Endothelial cell of umbilical vein (primary cell): ENCODE measurements around the gene COQ5. TPM values are rescaled to one million over a fixed set of nuclear protein-coding genes. Genes with fewer than 3 reads are reported as not detected.
A peak's percentile ranks its signal among the peaks of the same experiment; 100 is the strongest.

Experiments
- BruUV-seq: library from RNA; stranded (reverse); fragments of 400-500 nt; replicated peaks from 2 replicates; lab custom pipeline; 2021; lab: Mats Ljungman, UMichigan
- CTCF ChIA-PET: fragments of 300-600, 350-600 bp; sonication (Branson Sonifier 250); formaldehyde crosslinking; loops from one replicate; lab custom pipeline; 2021; ENCODE audit warnings: antibody characterized with exemption, inconsistent platforms; lab: Charles Lee
- POLR2A ChIA-PET: fragments of 300-600, 350-600 bp; sonication (Branson Sonifier 250); formaldehyde crosslinking; loops from one replicate; lab custom pipeline; 2021; ENCODE audit warnings: antibody characterized with exemption, inconsistent platforms; lab: Charles Lee
- DNase-seq: peaks from one replicate; pipeline ENCODE4 v3.0.0-alpha.2; 2011; ENCODE audit warnings: low read depth, low spot score
- FAIRE-seq: peaks from 2 replicates; lab custom pipeline; 2011; peaks lifted over from hg19 to GRCh38; lab: Jason Lieb, UNC
- H2AFZ ChIP-seq: 2 replicates; pipeline ENCODE4 v1.6.0; 2012; ENCODE audit warnings: low read depth, low read length, control low read depth, inconsistent platforms
- H3K27ac ChIP-seq: 2 replicates; pipeline ENCODE4 v1.5.1; 2011; ENCODE audit warnings: low read depth, mild to moderate bottlenecking, control low read depth, low read length, moderate library complexity; ENCODE audit not compliant: insufficient read depth
- H3K27me3 ChIP-seq, 2 experiments: 2 replicates each; pipeline versions ENCODE4 v1.6.0 to v1.6.1; 2011; ENCODE audit warnings: low read length in 2 of 2, mixed read lengths in 1 of 2; ENCODE audit not compliant: control insufficient read depth in 2 of 2, insufficient read depth in 2 of 2
- H3K36me3 ChIP-seq, 2 experiments: 2 replicates in 1 of 2; 3 replicates in 1 of 2; pipeline ENCODE4 v1.5.1; 2011; ENCODE audit warnings: low read length in 2 of 2, mild to moderate bottlenecking in 1 of 2, moderate library complexity in 1 of 2; ENCODE audit not compliant: control insufficient read depth in 2 of 2, insufficient read depth in 2 of 2; ENCODE audit errors: extremely low read depth in 1 of 2
- H3K4me1 ChIP-seq: 3 replicates; pipeline ENCODE4 v1.5.1; 2011; ENCODE audit warnings: mild to moderate bottlenecking, low read length; ENCODE audit not compliant: control insufficient read depth, insufficient read depth; ENCODE audit errors: extremely low read depth
- H3K4me2 ChIP-seq: 2 replicates; pipeline ENCODE4 v1.6.1; 2011; ENCODE audit warnings: low read length, control low read depth, mixed read lengths; ENCODE audit not compliant: insufficient read depth
- H3K4me3 ChIP-seq, 3 experiments: fragments of 200-600 bp in 1 of 3; sonication (generic), shearing (Covaris generic) in 1 of 3; replicated peaks in 1 of 3; 2 replicates each; pipeline ENCODE4 v1.5.1; 2011 to 2016; ENCODE audit warnings: control low read depth in 3 of 3, low read length in 3 of 3, mild to moderate bottlenecking in 2 of 3, inconsistent platforms in 1 of 3, low read depth in 1 of 3, moderate library complexity in 1 of 3; ENCODE audit not compliant: insufficient read depth in 1 of 3
- H3K79me2 ChIP-seq: 2 replicates; pipeline ENCODE4 v1.6.0; 2012; ENCODE audit warnings: low read length, inconsistent platforms; ENCODE audit not compliant: control insufficient read depth, insufficient read depth
- H3K9ac ChIP-seq: replicated peaks from 2 replicates; pipeline ENCODE3; 2011; ENCODE audit warnings: low read length, control low read depth; ENCODE audit not compliant: insufficient read depth; ENCODE audit errors: extremely low read depth
- H3K9me1 ChIP-seq: replicated peaks from 3 replicates; pipeline ENCODE4 v1.6.0; 2011; ENCODE audit warnings: mild to moderate bottlenecking, low read length; ENCODE audit not compliant: control insufficient read depth, insufficient read depth; ENCODE audit errors: extremely low read depth
- H3K9me3 ChIP-seq: replicated peaks from 2 replicates; pipeline ENCODE4 v1.5.1; 2012; ENCODE audit warnings: low read length, inconsistent platforms; ENCODE audit not compliant: control insufficient read depth, insufficient read depth
- H4K20me1 ChIP-seq: replicated peaks from 2 replicates; pipeline ENCODE3; 2011; ENCODE audit warnings: mild to moderate bottlenecking, low read length; ENCODE audit not compliant: control insufficient read depth, insufficient read depth; ENCODE audit errors: extremely low read depth
- CTCF ChIP-seq, 2 donors: IDR thresholded peaks; 1 replicate in 1 of 2; 2 replicates in 1 of 2; pipeline ENCODE4 v1.5.1; 2011; ENCODE audit warnings: low read length in 2 of 2, mild to moderate bottlenecking in 2 of 2, moderate library complexity in 2 of 2, control low read depth in 1 of 2, inconsistent platforms in 1 of 2, low read depth in 1 of 2; ENCODE audit not compliant: insufficient read depth in 1 of 2; ENCODE audit errors: extremely low read depth in 1 of 2
- EZH2 ChIP-seq: IDR thresholded peaks from 2 replicates; pipeline ENCODE4 v1.6.1; 2012; ENCODE audit warnings: borderline replicate concordance, low read depth, mild to moderate bottlenecking, moderate library complexity, low read length, inconsistent platforms; ENCODE audit not compliant: severe bottlenecking
- FOS ChIP-seq: IDR thresholded peaks from 2 replicates; pipeline ENCODE4 v1.6.1; 2011; ENCODE audit warnings: mild to moderate bottlenecking, low read length, moderate library complexity, borderline replicate concordance; ENCODE audit not compliant: insufficient read depth
- GATA2 ChIP-seq: IDR thresholded peaks from 2 replicates; pipeline ENCODE4 v1.7.0; 2011; ENCODE audit warnings: low read depth, mild to moderate bottlenecking, moderate library complexity, mixed read lengths, low read length; ENCODE audit not compliant: insufficient read length, insufficient read depth
- JUN ChIP-seq: IDR thresholded peaks from 2 replicates; pipeline ENCODE4 v1.6.1; 2011; ENCODE audit warnings: borderline replicate concordance, low read depth; ENCODE audit not compliant: insufficient read length, insufficient read depth
- MAX ChIP-seq: IDR thresholded peaks from 2 replicates; pipeline ENCODE4 v1.6.1; 2011; ENCODE audit not compliant: insufficient read depth, insufficient read length
- MYC ChIP-seq: IDR thresholded peaks from one replicate; pipeline ENCODE4 v1.6.1; 2011; ENCODE audit warnings: mild to moderate bottlenecking, low read depth, low read length
- POLR2A ChIP-seq: IDR thresholded peaks from 2 replicates; pipeline ENCODE4 v1.6.1; 2012; ENCODE audit warnings: low read depth, mild to moderate bottlenecking, control low read depth, low read length
- POLR2AphosphoS5 ChIP-seq: IDR thresholded peaks from 2 replicates; pipeline ENCODE4 v1.6.1; 2012; ENCODE audit warnings: low read depth, mild to moderate bottlenecking, control low read depth, low read length, moderate library complexity; ENCODE audit not compliant: insufficient read depth
- dilution Hi-C: fragments of 300-500 bp; cut with MboI; formaldehyde crosslinking; loops from one replicate; pipeline ENCODE4 v1.15.0; 2019; ENCODE audit warnings: low sequenced_read_pairs; ENCODE audit not compliant: extremely low pct_ligation_motif_present
- intact Hi-C: fragments of 100-400 bp; cut with micrococcal nuclease; formaldehyde crosslinking; loops from one replicate; pipeline ENCODE4 v1.10.0; 2022
- polyA plus RNA-seq, 4 experiments: library from polyadenylated mRNA; depleted of rRNA in 3 of 4; stranded (reverse) in 3 of 4; unstranded in 1 of 4; fragments of >200 nt; gene quantifications; 2 replicates each; pipeline versions ENCODE4 v1.2.1 to v1.2.3, GENCODE V29; 2011 to 2012; ENCODE audit warnings: missing spikeins in 1 of 4
- total RNA-seq: library from RNA; stranded (reverse); gene quantifications from 2 replicates; pipeline ENCODE4 v1.2.3, GENCODE V29; 2021

COQ5 gene
- total and polyA plus RNA-seq, 2 donors (not counting 3 experiments of a cell fraction or from before 2014, with no cell fraction given), result 19.7 to 23.7 TPM

- POLR2A ChIA-PET, result interaction anchor here (0.6 kb wide), 1 partner anchor 208 kb away, joined by 9 read pairs; no protein-coding TSS in a partner anchor
- dilution Hi-C loops, result no loop called here
These were observed 30.0 kb downstream of the COQ5 start for GRCh38 chr12:120498870-120499515.

GRCh38 chr12:120497524-120498150 is 31.3 kb downstream of the COQ5 start:
- Histone ChIP-seq H3K9me3 (no peaks in the 10 kb centered on the region), H3K9me1 (no peaks in the 10 kb centered on the region), H4K20me1 (peaks cover 11% of the 10 kb centered on the region), H2AFZ (no peak overlapping the region), H3K4me1 (peaks cover 15% of the 10 kb centered on the region), H3K79me2 (peaks cover 24% of the 10 kb centered on the region), H3K9ac (peak overlapping the region; percentile 78), H3K27ac (no peak overlapping the region), H3K4me3 (peak overlapping the region; percentile 64 to 98 (median 90)), H3K27me3 (no peaks in the 10 kb centered on the region), H3K4me2 (peak overlapping the region; percentile 98), H3K36me3 (peaks cover 6 to 10% of the 10 kb centered on the region in 2 experiments)
- TSS peak; percentile 41 for BruUV-seq
- TF ChIP-seq CTCF (IDR thresholded peaks at IDR 0.05; ENCODE audit: extremely low read depth in 1 of 2, insufficient read depth in 1 of 2, low read depth in 1 of 2, low read length in 2 of 2) (no peak), POLR2A (no peak), JUN (no peak), GATA2 (no peak), POLR2AphosphoS5 (no peak), MAX (no peak), MYC (no peak), EZH2 (no peak), FOS (no peak)
- CTCF ChIA-PET, result interaction anchor here (0.8 to 3.6 kb wide), 6 partner anchors 15 to 151 kb away, joined by 3 to 29 read pairs (median 6); partner anchors contain the start of gene COQ5
- intact Hi-C loops, result loop anchor here (2.0 kb wide), 2 partner anchors 59 to 83 kb away; partner anchors contain the start of genes COX6A1 and POP5
- FAIRE-seq, result no peak
- dilution Hi-C loops, result no loop called here
- POLR2A ChIA-PET, result interaction anchor here (1.0 to 2.1 kb wide), 4 partner anchors 15 to 52 kb away, joined by 3 to 24 read pairs (median 9); partner anchors contain the start of gene SRSF9
- no peak for DNase-seq

More at GRCh38 chr12:120498870-120499515, 30.0 kb downstream of the COQ5 start:
- H3K4me1 ChIP-seq, result peaks cover 15% of the 10 kb centered on the region
- H3K4me2 ChIP-seq, result no peak overlapping the region
- no TSS peak for BruUV-seq
- DNase-seq (no peak), FAIRE-seq (no peak)
- H2AFZ ChIP-seq, result no peak overlapping the region
- no peaks in the 10 kb centered on the region for H3K9me3 ChIP-seq
- H3K27ac ChIP-seq, result no peak overlapping the region
- H3K36me3 ChIP-seq, result peaks cover 10 to 12% of the 10 kb centered on the region in 2 experiments
- peaks cover 11% of the 10 kb centered on the region for H4K20me1 ChIP-seq
- H3K9me1 ChIP-seq, result no peaks in the 10 kb centered on the region
- intact Hi-C loops, result no loop called here
- CTCF ChIA-PET, result no interaction called here
- peaks cover 24% of the 10 kb centered on the region for H3K79me2 ChIP-seq
- H3K27me3 ChIP-seq, result no peaks in the 10 kb centered on the region
- H3K4me3 ChIP-seq, result no peak overlapping the region
- no peak for TF ChIP-seq POLR2AphosphoS5
- no peak for TF ChIP-seq GATA2
- no peak for TF ChIP-seq EZH2
- peak; percentile 51 for TF ChIP-seq POLR2A
- no peak overlapping the region for H3K9ac ChIP-seq
